A549 treated with RU486 at 1 μM for 4 hours (cell line): ENCODE data around the gene L1CAM. TPM values are rescaled to one million over a fixed set of nuclear protein-coding genes. Genes with fewer than 3 reads are reported as not detected.

Experiments used
- total RNA-seq: library from RNA; stranded (reverse); fragments of 200-300 nt; extraction: Qiagen RNA extraction; gene quantifications from 5 replicates; pipeline ENCODE4 v1.2.3, GENCODE V29; 2022; ENCODE audit warnings: low read depth

L1CAM gene, protein sequence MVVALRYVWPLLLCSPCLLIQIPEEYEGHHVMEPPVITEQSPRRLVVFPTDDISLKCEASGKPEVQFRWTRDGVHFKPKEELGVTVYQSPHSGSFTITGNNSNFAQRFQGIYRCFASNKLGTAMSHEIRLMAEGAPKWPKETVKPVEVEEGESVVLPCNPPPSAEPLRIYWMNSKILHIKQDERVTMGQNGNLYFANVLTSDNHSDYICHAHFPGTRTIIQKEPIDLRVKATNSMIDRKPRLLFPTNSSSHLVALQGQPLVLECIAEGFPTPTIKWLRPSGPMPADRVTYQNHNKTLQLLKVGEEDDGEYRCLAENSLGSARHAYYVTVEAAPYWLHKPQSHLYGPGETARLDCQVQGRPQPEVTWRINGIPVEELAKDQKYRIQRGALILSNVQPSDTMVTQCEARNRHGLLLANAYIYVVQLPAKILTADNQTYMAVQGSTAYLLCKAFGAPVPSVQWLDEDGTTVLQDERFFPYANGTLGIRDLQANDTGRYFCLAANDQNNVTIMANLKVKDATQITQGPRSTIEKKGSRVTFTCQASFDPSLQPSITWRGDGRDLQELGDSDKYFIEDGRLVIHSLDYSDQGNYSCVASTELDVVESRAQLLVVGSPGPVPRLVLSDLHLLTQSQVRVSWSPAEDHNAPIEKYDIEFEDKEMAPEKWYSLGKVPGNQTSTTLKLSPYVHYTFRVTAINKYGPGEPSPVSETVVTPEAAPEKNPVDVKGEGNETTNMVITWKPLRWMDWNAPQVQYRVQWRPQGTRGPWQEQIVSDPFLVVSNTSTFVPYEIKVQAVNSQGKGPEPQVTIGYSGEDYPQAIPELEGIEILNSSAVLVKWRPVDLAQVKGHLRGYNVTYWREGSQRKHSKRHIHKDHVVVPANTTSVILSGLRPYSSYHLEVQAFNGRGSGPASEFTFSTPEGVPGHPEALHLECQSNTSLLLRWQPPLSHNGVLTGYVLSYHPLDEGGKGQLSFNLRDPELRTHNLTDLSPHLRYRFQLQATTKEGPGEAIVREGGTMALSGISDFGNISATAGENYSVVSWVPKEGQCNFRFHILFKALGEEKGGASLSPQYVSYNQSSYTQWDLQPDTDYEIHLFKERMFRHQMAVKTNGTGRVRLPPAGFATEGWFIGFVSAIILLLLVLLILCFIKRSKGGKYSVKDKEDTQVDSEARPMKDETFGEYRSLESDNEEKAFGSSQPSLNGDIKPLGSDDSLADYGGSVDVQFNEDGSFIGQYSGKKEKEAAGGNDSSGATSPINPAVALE
- total RNA-seq = 18.0 to 23.1 TPM (median 20.8 TPM) in 5 replicates

DNA sequence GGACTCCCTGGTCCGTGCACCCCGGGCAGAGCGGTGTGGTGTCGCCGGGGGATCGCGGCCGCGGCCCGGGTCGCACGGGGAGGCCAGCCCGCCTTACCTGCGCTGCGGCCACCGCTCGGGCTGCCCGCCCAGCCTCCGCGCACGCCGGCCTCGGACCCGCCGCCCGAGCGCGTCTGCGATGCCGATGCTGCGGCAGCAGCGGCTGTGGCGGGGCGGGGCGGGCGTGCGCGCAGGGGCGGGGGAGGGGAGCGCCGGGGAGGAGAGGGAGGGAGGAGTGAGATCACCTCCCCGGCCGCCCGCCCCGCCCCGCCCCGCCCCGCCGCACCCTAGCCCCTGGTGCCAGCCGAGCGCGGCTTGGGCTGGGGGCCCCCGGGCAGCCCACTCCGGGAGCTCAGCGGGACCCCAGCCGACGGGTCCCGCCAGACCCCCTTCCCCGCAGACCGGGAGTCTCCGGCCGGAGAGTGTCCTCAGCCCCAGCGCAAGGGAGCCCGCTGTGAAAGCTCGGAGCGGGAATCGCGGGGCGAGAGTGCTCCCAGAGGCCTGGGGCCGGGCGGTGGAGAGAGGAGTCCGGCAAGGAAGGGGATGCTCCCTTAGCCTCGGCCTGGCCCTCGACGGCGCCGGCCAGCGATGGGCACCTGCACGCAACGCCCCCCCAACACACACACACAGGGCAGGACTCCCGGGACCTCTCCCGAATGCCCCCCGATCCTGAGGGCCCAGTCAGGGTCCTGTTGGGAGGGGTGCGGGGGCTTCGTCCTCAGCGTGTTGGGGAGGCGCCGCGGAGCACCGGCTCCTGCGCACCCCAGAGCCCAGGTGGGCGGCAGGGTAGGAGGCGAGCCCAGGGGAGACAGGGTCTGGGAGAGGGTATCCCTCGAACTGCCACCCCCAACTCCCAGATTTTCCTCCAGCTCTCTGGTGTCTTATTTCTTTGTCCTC is at the start of gene L1CAM:
Gene L1CAM, minus strand, starts transcription at position 206 of the 936 bp plus-strand sequence. CDS start 10,337 bp downstream, outside the sequence.

DNA sequence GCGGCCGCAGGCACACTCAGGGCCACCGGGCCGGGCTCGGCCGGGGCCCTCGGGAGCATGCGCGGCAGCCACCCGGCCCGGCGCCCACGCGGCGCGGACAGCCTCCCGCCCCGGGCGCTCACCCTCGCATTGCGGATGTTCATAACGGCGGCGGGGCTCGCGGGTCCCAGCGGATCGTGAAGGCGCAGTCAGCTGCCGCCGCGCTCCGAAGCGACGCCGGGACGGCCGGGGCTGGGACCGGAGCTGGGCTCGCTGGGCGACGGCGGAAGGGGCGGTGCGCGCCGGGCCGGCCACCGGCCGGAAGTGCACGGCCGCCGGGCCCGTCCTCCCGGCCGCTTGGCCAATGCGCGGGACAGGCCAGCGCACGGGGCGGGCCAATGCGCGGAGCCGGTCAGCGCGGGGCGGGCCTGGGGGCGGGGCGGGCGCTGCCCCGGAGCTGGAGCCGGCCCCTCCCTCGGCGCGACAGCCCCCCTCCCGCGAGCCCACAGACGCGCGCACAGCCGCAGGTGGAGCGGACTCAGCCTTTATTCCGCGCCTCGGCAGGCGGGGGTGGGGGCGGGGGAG is 48.9 kb upstream of the L1CAM start, which contains the start of gene NAA10:
Gene NAA10, minus strand, starts transcription at position 276 of the 564 bp plus-strand sequence. Its CDS starts 133 bp downstream, at position 143.

DNA sequence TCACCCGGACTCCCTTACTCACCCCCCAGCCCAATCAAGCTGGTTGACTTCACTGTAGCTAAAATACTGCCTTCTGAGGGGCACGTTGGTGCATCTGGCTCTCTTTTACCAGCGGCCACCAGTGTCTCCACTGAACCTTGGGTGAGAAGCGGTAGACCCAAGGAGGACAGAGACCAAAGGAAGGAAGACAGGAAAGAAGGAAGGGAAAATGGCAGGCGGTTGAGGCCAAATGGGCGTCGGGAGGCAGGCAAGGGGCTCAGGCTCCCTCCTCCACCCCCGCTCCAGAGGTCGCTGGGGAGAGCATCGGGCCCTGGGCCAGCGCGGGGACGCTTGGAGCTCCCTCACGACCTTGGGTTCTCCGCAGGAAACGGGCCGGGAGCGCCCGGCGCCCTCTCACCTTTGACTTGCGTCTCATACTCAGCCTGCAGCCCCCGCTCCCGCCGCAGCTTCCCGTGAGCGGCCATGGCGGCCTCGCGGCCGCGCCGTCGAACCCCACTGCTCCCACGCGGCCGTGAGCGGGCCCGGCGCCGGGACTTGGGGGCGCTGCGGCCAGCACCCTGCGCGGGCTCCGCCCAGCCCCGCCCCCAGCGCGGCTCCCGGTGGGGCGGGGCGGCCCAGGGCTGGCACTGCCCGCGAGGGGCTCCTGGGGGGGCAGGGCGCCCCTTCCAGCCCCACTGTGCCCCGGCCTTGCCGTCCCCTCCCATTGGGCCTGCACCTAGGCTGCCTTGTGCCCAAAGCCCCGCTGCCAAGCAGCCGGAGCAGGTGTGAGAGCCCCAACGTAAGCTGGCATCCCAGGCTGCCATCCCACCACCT is 40.0 kb upstream of the L1CAM start, which contains the start of gene ARHGAP4:
Gene ARHGAP4, minus strand, starts transcription at position 526 of the 813 bp plus-strand sequence. Its CDS starts 62 bp downstream, at position 464.

DNA sequence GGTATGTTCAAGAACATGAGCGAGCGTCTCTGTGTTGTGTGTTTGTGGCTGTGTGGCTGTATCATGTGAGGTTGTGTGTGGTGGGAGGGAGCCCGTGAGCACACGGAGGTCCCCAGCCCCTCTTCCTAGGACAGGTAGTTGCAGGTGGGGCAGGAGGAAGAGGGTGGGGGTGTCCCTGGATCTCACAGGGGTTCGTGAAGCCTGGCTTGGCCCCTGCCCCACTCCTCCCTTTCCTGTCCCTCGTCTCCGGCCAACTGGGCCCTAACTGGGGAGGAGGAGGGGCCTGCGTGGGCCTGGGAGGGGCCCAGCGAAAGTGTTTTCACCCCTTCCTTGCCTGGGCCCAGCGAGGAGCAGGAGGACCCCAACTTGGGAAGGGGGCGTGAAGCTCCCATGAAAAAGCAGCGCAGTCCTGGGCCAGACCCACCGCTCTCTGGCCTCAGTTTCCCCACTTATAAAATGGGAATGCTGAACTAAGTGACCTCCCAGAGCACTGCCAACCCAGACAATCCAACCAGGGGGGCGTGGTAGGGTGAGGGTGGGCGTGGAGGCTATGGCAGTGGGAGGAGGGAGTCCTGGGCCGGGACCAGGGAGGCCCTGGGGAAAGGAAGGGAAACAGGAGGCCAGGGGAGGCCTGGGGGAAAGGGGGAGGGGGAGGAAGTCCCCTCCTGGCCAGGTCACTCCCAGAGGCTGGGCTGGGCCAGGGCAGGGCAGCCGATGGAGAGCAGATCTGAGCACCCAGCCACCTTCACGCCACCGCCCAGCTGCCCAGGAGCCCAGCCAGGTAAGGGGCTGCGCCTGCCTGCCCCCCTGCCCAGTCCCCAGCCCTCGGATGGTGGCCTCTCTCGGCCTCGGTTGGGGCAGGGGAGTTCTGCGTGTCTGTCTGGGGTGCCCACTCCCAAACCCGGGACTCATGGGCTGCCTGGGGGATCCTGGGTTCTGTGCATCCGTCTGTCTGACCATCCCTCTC is 18.3 kb upstream of the L1CAM start, which contains the start of gene AVPR2:
Gene AVPR2, plus strand, starts transcription at position 683 of the 967 bp plus-strand sequence. CDS start 473 bp downstream, outside the sequence.

DNA sequence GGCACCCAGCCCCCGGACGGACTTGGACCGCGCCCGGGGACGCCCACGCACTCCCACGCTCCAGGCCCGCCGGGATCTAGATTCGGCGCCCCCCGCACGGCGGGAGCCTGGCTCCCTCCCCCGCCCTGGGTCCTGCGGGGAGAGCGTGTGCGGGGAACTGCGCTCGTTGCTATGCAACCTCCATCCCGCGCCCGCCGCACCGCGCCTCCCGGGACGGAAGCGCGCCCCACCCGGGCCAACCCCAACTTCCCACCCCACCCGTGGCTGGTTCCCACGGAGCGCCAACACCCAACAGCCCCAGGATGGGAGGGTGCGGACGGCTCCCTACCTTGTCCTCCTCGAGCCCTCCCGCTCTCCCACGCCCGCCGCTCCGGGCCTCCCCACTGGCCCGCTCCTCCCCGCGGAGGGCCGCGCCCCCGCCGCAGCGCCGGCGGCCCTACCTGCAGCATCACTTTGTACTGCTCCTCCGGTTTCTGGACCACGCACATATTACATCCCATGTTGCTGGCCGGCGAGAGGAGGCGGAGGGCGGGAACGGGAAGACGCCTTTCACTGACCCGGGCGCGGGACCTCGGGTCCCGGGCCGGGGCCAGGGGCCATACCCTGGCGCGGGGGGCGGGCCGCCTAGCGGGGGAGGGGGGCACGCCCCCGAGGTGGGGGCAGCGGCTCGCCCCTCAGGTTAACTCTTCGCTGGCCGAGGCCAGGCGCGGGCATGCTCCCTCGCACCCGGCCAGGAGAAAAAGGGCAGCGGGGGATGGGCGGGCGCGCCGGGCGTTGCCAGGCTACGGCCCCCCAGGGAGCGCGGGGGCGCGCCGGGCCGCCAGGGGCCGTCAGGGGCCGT is 56.0 kb downstream of the L1CAM start, which contains the start of gene PDZD4:
Gene PDZD4, minus strand, starts transcription at position 746 of the 841 bp plus-strand sequence. Its CDS starts 246 bp downstream, at position 500.

Other genes with a start within 250 kb of the L1CAM start
- gene DUSP9, start 239.0 kb downstream of the L1CAM start, total RNA-seq = 0.89 to 2.1 TPM (median 1.4 TPM) in 5 replicates
- 0.16 to 2.0 TPM (median 0.49 TPM) in 4 of 5 replicates, not detected in the other for gene PNCK, start 212.4 kb downstream of the L1CAM start, total RNA-seq
- gene SLC6A8, start 198.2 kb downstream of the L1CAM start, total RNA-seq = 8.8 to 12.5 TPM (median 9.8 TPM) in 5 replicates
- gene BCAP31, start 161.8 kb downstream of the L1CAM start, total RNA-seq = 376 to 420 TPM (median 389 TPM) in 5 replicates
- 2.1 to 3.9 TPM (median 3.7 TPM) in 5 replicates for gene ABCD1, start 161.3 kb downstream of the L1CAM start, total RNA-seq
- 1.7 to 5.0 TPM (median 3.0 TPM) in 5 replicates for gene PLXNB3, start 121.9 kb downstream of the L1CAM start, total RNA-seq
- gene SRPK3, start 105.1 kb downstream of the L1CAM start, total RNA-seq = 0.02 to 0.05 TPM (median 0.02 TPM) in 3 of 5 replicates, not detected in the others
- 55.4 to 64.5 TPM (median 62.6 TPM) in 5 replicates for gene IDH3G, start 91.8 kb downstream of the L1CAM start, total RNA-seq
- 358 to 451 TPM (median 405 TPM) in 5 replicates for gene SSR4, start 91.5 kb downstream of the L1CAM start, total RNA-seq
- gene PDZD4, start 55.6 kb downstream of the L1CAM start, total RNA-seq = 2.8 to 3.8 TPM (median 3.1 TPM) in 5 replicates
- 0.09 to 0.13 TPM in 2 of 5 replicates, not detected in the others for gene AVPR2, start 18.5 kb upstream of the L1CAM start, total RNA-seq
- gene ARHGAP4, start 40.1 kb upstream of the L1CAM start, total RNA-seq = 1.2 to 1.6 TPM (median 1.4 TPM) in 5 replicates
- gene NAA10, start 48.9 kb upstream of the L1CAM start, total RNA-seq = 211 to 249 TPM (median 229 TPM) in 5 replicates
- 0.07 to 0.13 TPM in 2 of 5 replicates, not detected in the others for gene RENBP, start 58.5 kb upstream of the L1CAM start, total RNA-seq
- 32.5 to 43.2 TPM (median 41.6 TPM) in 5 replicates for gene HCFC1, start 85.6 kb upstream of the L1CAM start, total RNA-seq
- 4.4 to 7.5 TPM (median 5.6 TPM) in 5 replicates for gene TMEM187, start 86.6 kb upstream of the L1CAM start, total RNA-seq
- 187 to 237 TPM (median 225 TPM) in 5 replicates for gene IRAK1, start 133.7 kb upstream of the L1CAM start, total RNA-seq
- gene MECP2, start 211.5 kb upstream of the L1CAM start, total RNA-seq = 16.0 to 22.8 TPM (median 19.3 TPM) in 5 replicates